ENCODE results near the gene MAML3. TPM values are rescaled to one million over a fixed set of nuclear protein-coding genes. Genes with fewer than 3 reads are reported as not detected.

Gene MAML3
- polyA plus RNA-seq, 2 donors, result 3.7 to 3.8 TPM

DNA sequence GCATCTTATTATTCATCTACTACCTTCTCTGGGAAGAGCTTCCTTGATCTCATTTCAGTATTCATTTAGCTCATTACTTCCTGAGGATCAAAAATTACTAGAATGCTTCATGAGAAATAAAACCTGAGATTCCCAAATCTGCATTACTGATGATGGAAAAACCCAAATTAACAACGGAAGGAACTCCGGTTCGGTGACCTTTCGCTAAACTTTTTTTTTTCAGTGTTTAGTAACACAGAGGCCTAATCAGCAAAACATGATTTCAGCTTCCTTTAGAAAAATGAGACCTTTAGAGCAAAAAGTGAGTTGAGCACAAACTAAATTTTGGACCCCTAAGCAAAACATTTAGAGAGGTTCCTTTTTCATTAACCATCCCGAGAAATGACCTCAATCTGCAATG, 229.2 kb downstream of the MAML3 start:
- Histone ChIP-seq H3K27me3 (ENCODE audit: control insufficient read depth in 1 of 2, insufficient read depth in 2 of 2, low read length in 2 of 2) (no peaks in the 10 kb centered on the region), H3K4me3 (ENCODE audit: low read depth in 1 of 2, low read length in 2 of 2) (no peak overlapping the region), H3K36me3 (ENCODE audit: control insufficient read depth in 2 of 2, insufficient read depth in 2 of 2, low read length in 1 of 2) (no peaks in the 10 kb centered on the region), H3K9me3 (ENCODE audit: control insufficient read depth in 2 of 2, insufficient read depth in 1 of 2, low read depth in 1 of 2, low read length in 1 of 2) (no peaks in the 10 kb centered on the region), H3K27ac (ENCODE audit: low read depth in 2 of 2, low read length in 1 of 2) (no peak overlapping the region), H3K4me1 (ENCODE audit: control insufficient read depth in 2 of 2, insufficient read depth in 2 of 2, low read length in 1 of 2) (peaks cover 2 to 11% of the 10 kb centered on the region in 2 donors)
- WGBS, 2 donors, result 72 to 86% methylated on average over 5 of the region's 5 CpGs

- Histone ChIP-seq H3K36me3 (ENCODE audit: control insufficient read depth in 2 of 2, insufficient read depth in 2 of 2, low read length in 1 of 2) (no peaks in the 10 kb centered on the region), H3K27ac (ENCODE audit: low read depth in 2 of 2, low read length in 1 of 2) (peak overlapping the region in 1 of 2 donors; percentile 0), H3K4me1 (ENCODE audit: control insufficient read depth in 2 of 2, insufficient read depth in 2 of 2, low read length in 1 of 2) (peaks cover 2 to 11% of the 10 kb centered on the region in 2 donors), H3K27me3 (ENCODE audit: control insufficient read depth in 1 of 2, insufficient read depth in 2 of 2, low read length in 2 of 2) (no peaks in the 10 kb centered on the region), H3K9me3 (ENCODE audit: control insufficient read depth in 2 of 2, insufficient read depth in 1 of 2, low read depth in 1 of 2, low read length in 1 of 2) (no peaks in the 10 kb centered on the region), H3K4me3 (ENCODE audit: low read depth in 1 of 2, low read length in 2 of 2) (no peak overlapping the region)
- WGBS, 2 donors, result 52 to 67% methylated on average over 6 of the region's 6 CpGs
Observed at GRCh38 chr4:139922406-139923024, 231.5 kb downstream of the MAML3 start.

DNA sequence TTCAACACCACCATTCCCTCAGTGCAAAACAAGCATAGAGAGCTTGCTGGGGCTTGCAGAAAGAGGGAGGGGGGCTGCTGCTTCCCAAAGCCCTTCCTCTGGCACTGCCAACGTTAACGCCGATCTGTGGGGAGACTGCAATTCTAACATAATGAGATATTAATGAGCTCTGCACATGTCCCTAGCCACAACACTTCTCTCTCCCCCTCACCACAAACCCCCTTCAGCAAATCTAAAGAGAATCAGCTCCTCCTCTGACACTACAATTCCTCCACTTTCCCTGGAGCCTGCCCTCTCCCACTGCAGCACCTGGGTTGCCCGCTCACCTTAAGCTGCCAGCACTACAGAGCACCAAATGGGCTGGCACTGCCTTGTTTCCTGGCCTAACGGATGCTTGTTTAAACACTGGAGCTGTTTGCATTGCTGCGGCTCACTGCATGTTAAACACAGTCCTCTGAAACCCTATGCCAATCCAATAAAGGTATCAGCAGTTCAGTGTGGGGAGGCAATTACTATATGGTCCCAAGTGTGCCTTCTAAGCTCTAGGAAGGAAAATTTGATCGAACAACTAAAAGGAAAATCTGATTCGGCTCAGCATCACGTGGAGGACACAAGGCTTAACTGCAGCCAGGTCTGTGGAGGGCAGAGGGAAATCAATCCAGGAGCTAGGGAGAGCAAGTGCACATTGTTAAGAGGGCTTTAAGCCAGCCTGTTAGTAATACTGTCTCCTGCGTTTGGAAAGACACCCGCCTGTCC, 232.4 kb downstream of the MAML3 start:
- peak overlapping the region; percentile 52 to 69 for H3K27ac ChIP-seq (ENCODE audit: low read depth in 2 of 2, low read length in 1 of 2)
- no peaks in the 10 kb centered on the region for H3K36me3 ChIP-seq (ENCODE audit: control insufficient read depth in 2 of 2, insufficient read depth in 2 of 2, low read length in 1 of 2)
- H3K9me3 ChIP-seq (ENCODE audit: control insufficient read depth in 2 of 2, insufficient read depth in 1 of 2, low read depth in 1 of 2, low read length in 1 of 2), result no peaks in the 10 kb centered on the region
- peaks cover 2 to 11% of the 10 kb centered on the region in 2 donors for H3K4me1 ChIP-seq (ENCODE audit: control insufficient read depth in 2 of 2, insufficient read depth in 2 of 2, low read length in 1 of 2)
- 28 to 39% methylated on average over 11 of the region's 11 CpGs for WGBS, 2 donors
- H3K27me3 ChIP-seq (ENCODE audit: control insufficient read depth in 1 of 2, insufficient read depth in 2 of 2, low read length in 2 of 2), result no peaks in the 10 kb centered on the region
- H3K4me3 ChIP-seq (ENCODE audit: low read depth in 1 of 2, low read length in 2 of 2), result no peak overlapping the region

DNA sequence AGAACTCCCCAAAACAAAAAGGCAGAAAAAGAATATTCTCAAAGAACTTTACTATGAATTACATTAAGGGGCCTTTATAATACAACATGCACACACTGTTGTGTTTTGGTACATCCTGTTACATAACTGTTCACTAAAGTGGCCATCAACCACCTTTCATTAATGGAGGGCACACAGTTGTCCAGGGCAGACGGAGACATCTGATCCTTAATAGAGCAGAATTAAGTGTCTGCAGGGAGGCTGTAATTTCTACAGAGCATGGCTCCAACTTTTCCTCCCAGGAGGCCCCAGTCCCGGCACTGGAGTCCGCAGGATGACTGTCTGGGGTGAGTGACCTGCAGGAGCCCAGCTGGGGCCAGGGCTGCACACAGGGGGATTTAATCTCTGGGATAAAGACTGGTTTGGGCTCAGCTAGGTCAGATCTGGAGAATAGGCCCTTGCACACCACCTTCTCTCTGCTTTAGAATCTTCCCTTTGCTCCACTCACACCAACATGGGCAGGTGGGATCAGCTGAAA, 233.4 kb downstream of the MAML3 start:
- no peak overlapping the region for H3K4me3 ChIP-seq (ENCODE audit: low read depth in 1 of 2, low read length in 2 of 2)
- H3K27ac ChIP-seq (ENCODE audit: low read depth in 2 of 2, low read length in 1 of 2), result peak overlapping the region; percentile 34 to 69
- H3K9me3 ChIP-seq (ENCODE audit: control insufficient read depth in 2 of 2, insufficient read depth in 1 of 2, low read depth in 1 of 2, low read length in 1 of 2), result no peaks in the 10 kb centered on the region
- WGBS, 2 donors, result 76 to 86% methylated on average over 3 of the region's 3 CpGs
- no peaks in the 10 kb centered on the region for H3K36me3 ChIP-seq (ENCODE audit: control insufficient read depth in 2 of 2, insufficient read depth in 2 of 2, low read length in 1 of 2)
- H3K27me3 ChIP-seq (ENCODE audit: control insufficient read depth in 1 of 2, insufficient read depth in 2 of 2, low read length in 2 of 2), result no peaks in the 10 kb centered on the region
- H3K4me1 ChIP-seq (ENCODE audit: control insufficient read depth in 2 of 2, insufficient read depth in 2 of 2, low read length in 1 of 2), result peaks cover 2 to 11% of the 10 kb centered on the region in 2 donors

GRCh38 chr4:139919521-139919920, 234.5 kb downstream of the MAML3 start:
- WGBS, 2 donors, result 29 to 46% methylated on average over 3 of the region's 3 CpGs
- peak overlapping the region; percentile 63 to 73 for H3K27ac ChIP-seq (ENCODE audit: low read depth in 2 of 2, low read length in 1 of 2)
- H3K9me3 ChIP-seq (ENCODE audit: control insufficient read depth in 2 of 2, insufficient read depth in 1 of 2, low read depth in 1 of 2, low read length in 1 of 2), result no peaks in the 10 kb centered on the region
- no peak overlapping the region for H3K4me3 ChIP-seq (ENCODE audit: low read depth in 1 of 2, low read length in 2 of 2)
- H3K36me3 ChIP-seq (ENCODE audit: control insufficient read depth in 2 of 2, insufficient read depth in 2 of 2, low read length in 1 of 2), result no peaks in the 10 kb centered on the region
- no peaks in the 10 kb centered on the region for H3K27me3 ChIP-seq (ENCODE audit: control insufficient read depth in 1 of 2, insufficient read depth in 2 of 2, low read length in 2 of 2)
- H3K4me1 ChIP-seq (ENCODE audit: control insufficient read depth in 2 of 2, insufficient read depth in 2 of 2, low read length in 1 of 2), result peaks cover 2 to 11% of the 10 kb centered on the region in 2 donors

- no peaks in the 10 kb centered on the region for H3K36me3 ChIP-seq (ENCODE audit: control insufficient read depth in 2 of 2, insufficient read depth in 2 of 2, low read length in 1 of 2)
- peaks cover 2 to 11% of the 10 kb centered on the region in 2 donors for H3K4me1 ChIP-seq (ENCODE audit: control insufficient read depth in 2 of 2, insufficient read depth in 2 of 2, low read length in 1 of 2)
- H3K27me3 ChIP-seq (ENCODE audit: control insufficient read depth in 1 of 2, insufficient read depth in 2 of 2, low read length in 2 of 2), result no peaks in the 10 kb centered on the region
- no peaks in the 10 kb centered on the region for H3K9me3 ChIP-seq (ENCODE audit: control insufficient read depth in 2 of 2, insufficient read depth in 1 of 2, low read depth in 1 of 2, low read length in 1 of 2)
- H3K27ac ChIP-seq (ENCODE audit: low read depth in 2 of 2, low read length in 1 of 2), result no peak overlapping the region
- H3K4me3 ChIP-seq (ENCODE audit: low read depth in 1 of 2, low read length in 2 of 2), result no peak overlapping the region
Observed at GRCh38 chr4:139919004-139919403, 235.0 kb downstream of the MAML3 start.

GRCh38 chr4:139918591-139918990, 235.4 kb downstream of the MAML3 start:
- Histone ChIP-seq H3K4me1 (ENCODE audit: control insufficient read depth in 2 of 2, insufficient read depth in 2 of 2, low read length in 1 of 2) (peaks cover 2 to 11% of the 10 kb centered on the region in 2 donors), H3K4me3 (ENCODE audit: low read depth in 1 of 2, low read length in 2 of 2) (no peak overlapping the region), H3K9me3 (ENCODE audit: control insufficient read depth in 2 of 2, insufficient read depth in 1 of 2, low read depth in 1 of 2, low read length in 1 of 2) (no peaks in the 10 kb centered on the region), H3K27ac (ENCODE audit: low read depth in 2 of 2, low read length in 1 of 2) (peak overlapping the region; percentile 25 to 45), H3K27me3 (ENCODE audit: control insufficient read depth in 1 of 2, insufficient read depth in 2 of 2, low read length in 2 of 2) (no peaks in the 10 kb centered on the region), H3K36me3 (ENCODE audit: control insufficient read depth in 2 of 2, insufficient read depth in 2 of 2, low read length in 1 of 2) (no peaks in the 10 kb centered on the region)
- WGBS, 2 donors, result 80% methylated on average over 7 of the region's 7 CpGs

GRCh38 chr4:139917896-139918295, 236.1 kb downstream of the MAML3 start:
- H3K9me3 ChIP-seq (ENCODE audit: control insufficient read depth in 2 of 2, insufficient read depth in 1 of 2, low read depth in 1 of 2, low read length in 1 of 2), result no peaks in the 10 kb centered on the region
- H3K36me3 ChIP-seq (ENCODE audit: control insufficient read depth in 2 of 2, insufficient read depth in 2 of 2, low read length in 1 of 2), result no peaks in the 10 kb centered on the region
- peak overlapping the region in 1 of 2 donors; percentile 45 for H3K27ac ChIP-seq (ENCODE audit: low read depth in 2 of 2, low read length in 1 of 2)
- H3K27me3 ChIP-seq (ENCODE audit: control insufficient read depth in 1 of 2, insufficient read depth in 2 of 2, low read length in 2 of 2), result no peaks in the 10 kb centered on the region
- 94 to 95% methylated on average over 6 of the region's 6 CpGs for WGBS, 2 donors
- H3K4me1 ChIP-seq (ENCODE audit: control insufficient read depth in 2 of 2, insufficient read depth in 2 of 2, low read length in 1 of 2), result peaks cover 2 to 11% of the 10 kb centered on the region in 2 donors
- no peak overlapping the region for H3K4me3 ChIP-seq (ENCODE audit: low read depth in 1 of 2, low read length in 2 of 2)

DNA sequence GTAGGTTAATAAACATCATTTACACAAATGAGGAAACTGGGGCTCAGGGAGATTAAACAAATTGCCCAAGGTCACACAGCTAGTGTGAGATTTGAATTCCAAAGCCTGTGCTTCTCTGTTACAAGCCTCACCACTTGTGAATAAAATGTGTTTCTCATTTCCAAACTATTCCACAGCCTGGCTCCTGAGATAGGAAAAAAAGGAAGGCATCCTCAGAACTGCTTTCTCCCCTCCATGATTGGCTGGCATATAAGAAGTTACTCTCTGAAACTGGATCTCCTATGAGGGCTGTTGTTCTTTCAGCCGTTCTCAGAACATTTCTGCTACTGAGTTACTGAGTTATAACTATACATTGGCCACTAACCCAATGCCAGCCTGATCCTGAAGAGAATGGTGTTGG, 237.9 kb downstream of the MAML3 start:
- Histone ChIP-seq H3K36me3 (ENCODE audit: control insufficient read depth in 2 of 2, insufficient read depth in 2 of 2, low read length in 1 of 2) (no peaks in the 10 kb centered on the region), H3K9me3 (ENCODE audit: control insufficient read depth in 2 of 2, insufficient read depth in 1 of 2, low read depth in 1 of 2, low read length in 1 of 2) (no peaks in the 10 kb centered on the region), H3K4me1 (ENCODE audit: control insufficient read depth in 2 of 2, insufficient read depth in 2 of 2, low read length in 1 of 2) (peaks cover 0 to 6% of the 10 kb centered on the region in 2 donors), H3K27ac (ENCODE audit: low read depth in 2 of 2, low read length in 1 of 2) (no peak overlapping the region), H3K27me3 (ENCODE audit: control insufficient read depth in 1 of 2, insufficient read depth in 2 of 2, low read length in 2 of 2) (no peaks in the 10 kb centered on the region), H3K4me3 (ENCODE audit: low read depth in 1 of 2, low read length in 2 of 2) (no peak overlapping the region)
- WGBS, 2 donors, result 75 to 89% methylated on average over 1 of the region's 1 CpG
